Inflammatory macrophage (primary cell): ENCODE measurements around the gene RSPH6A.
"Not testable (repeated sequence)": the region's sequence is repeated elsewhere in the genome, so short reads cannot be mapped to it uniquely, and the experiment has no call there.

Experiments
- DNase-seq, 2 donors: peaks; one replicate each; pipeline ENCODE4 v3.0.0-alpha.2; 2020 to 2022

Gene RSPH6A

GRCh38 chr19:45800070-45800553 lies 15.0 kb downstream of the RSPH6A start:
- peak in 1 of 2 donors; percentile 34 for DNase-seq

DNA sequence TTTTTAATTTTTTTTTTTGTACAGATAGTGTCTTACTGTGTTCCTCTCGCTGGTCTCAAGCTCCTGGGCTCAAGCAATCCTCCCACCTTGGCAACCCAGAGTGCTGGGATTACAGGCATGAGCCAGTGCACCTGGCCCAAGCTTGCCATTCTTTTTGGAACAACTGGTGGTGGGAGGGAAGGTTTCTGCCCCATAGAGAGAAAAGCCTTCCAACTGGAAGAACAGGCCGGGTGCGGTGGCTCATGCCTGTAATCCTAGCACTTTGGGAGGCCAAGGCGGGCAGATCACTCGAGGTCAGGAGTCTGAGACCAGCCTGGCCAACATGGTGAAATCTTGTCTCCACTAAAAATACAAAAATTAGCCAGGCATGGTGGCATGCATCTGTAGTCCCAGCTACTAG lies 15.6 kb downstream of the RSPH6A start:
- not testable (repeated sequence) for DNase-seq

GRCh38 chr19:45798995-45799517 lies 16.1 kb downstream of the RSPH6A start:
- peak; percentile 42 to 44 for DNase-seq

DNA sequence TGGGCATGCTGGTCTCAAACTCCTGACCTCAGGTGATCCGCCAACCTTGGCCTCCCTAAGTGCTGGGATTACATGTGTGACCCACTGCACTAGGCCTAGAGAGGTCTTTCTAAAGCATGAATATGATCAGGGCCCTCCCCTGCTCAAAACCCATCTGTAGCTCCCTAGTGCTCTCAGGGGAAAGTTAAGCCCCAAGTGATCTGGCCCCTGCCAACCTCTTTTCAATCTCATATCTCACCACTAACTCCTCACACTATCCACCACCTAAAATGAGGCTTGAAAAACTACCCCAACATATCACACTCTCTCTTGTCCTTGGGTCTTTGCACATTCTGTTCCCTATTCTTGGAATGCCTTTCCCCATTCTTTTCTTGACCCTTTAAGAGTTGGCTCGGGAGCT lies 20.5 kb downstream of the RSPH6A start:
- DNase-seq = no peak

- peak; percentile 40 to 67 for DNase-seq
Observed at GRCh38 chr19:45793876-45794275, 21.2 kb downstream of the RSPH6A start.

DNA sequence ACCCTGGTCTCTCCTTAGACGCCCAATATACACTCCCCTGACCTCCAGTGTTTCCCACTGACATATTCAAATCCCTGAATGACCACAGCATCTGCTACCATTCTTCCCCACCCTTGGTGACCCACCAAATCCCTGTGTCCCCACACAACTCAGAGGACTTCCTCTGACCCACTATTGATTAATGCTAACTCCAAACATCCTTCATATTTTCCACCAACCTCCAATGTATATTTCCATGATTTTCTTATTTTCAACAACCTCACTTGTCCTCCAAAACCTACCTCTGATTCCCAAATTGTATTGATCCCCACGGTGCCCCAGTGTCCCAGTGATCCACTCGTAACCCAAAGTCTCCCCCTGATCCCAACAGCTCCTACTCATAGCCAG lies 21.9 kb downstream of the RSPH6A start:
- no peak for DNase-seq

DNA sequence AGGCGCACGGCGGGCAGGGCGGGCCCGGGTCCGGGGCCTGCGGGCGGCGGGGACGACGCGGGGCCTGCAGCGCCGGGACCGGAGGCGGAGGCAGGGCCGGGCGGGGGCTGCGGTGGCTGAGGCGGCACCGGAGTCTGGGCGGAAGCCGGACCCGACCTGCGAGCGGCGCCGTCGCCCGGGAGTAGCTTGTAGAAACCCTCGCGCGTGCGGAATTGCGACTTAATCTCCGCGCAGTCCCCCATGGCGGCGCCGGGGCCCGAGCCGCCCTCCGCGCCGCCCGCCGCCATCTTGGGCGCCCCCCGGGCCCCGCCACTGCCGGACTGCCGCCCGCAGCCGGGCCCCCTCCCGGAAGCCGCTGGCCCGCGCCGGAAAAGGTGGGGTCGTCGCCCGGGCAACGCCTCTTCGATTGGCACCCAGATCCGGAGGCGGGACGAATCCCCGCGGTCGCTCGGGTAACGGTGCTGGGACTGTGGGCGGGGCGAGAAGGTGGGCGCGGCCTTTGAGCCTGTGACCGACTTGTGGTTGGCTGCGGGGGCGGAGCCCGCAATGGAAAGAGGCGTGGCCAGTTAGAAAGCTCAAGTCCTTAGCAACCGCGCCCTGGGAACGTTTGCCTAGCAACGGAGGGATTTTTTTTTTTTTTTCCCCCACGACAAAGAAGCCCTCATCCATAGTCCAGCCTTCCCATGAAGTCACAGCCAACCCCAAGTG lies 22.5 kb downstream of the RSPH6A start, which contains the start of gene DMWD:
Gene DMWD, minus strand, starts transcription at position 376 of the 708 bp plus-strand sequence. Its CDS starts 89 bp downstream, at position 287.
- DNase-seq = peak; percentile 97 to 98

DNA sequence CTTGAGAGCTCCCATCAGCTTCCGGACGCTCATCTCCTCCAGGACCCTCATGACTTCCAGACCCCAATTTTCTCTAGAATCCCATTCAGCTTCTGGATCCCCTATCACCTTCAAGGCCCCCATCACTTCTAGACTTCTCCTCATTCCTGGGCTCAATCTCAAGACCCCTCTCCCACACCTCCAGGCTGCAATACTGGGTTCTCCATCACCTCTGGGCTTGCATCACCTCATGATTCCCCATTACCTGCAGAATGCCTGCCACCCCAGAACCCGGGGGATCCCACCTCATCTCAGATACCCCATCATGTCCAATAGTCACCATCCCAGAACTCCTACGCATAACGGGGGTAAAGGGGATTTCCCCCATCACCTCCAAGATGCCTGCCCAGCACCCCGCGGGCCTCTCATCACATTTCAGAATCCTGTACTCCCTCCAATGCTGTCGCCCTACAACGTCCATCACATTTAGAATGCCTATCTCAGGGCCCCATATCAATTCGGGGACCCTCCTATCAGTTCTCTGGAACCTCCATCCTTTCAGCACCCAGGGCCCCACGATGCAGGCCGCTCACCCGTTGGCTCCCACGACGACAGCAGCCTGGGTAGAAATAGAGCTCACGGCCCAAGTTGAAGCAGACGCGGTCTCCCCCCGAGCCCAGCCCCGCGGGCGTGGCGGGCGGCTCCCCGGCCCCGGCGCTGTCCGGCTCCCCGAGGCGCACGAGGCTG lies 23.2 kb downstream of the RSPH6A start:
- DNase-seq = no peak

GRCh38 chr19:45790942-45791341 lies 24.2 kb downstream of the RSPH6A start:
- peak; percentile 90 to 91 for DNase-seq

- no peak for DNase-seq
Observed at GRCh38 chr19:45789035-45789786, 25.9 kb downstream of the RSPH6A start.

DNA sequence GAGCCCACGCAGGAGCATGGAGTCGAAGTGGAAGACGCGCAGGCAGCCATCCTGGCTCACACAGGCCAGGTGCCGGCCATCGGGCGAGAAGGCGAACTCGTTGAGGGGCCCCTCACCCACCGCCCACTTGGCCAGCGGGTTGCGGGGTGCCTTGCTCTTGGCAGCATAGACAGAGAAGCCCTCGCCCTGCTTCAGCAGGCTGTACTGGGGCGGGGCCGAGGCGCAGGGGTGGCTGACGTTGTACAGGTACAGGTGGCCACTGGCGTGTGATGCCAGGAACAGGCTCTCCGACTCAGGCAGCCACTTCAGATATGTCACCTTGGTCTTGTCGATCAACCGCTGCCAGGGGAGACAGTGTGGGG lies 28.6 kb downstream of the RSPH6A start:
- DNase-seq = no peak

DNA sequence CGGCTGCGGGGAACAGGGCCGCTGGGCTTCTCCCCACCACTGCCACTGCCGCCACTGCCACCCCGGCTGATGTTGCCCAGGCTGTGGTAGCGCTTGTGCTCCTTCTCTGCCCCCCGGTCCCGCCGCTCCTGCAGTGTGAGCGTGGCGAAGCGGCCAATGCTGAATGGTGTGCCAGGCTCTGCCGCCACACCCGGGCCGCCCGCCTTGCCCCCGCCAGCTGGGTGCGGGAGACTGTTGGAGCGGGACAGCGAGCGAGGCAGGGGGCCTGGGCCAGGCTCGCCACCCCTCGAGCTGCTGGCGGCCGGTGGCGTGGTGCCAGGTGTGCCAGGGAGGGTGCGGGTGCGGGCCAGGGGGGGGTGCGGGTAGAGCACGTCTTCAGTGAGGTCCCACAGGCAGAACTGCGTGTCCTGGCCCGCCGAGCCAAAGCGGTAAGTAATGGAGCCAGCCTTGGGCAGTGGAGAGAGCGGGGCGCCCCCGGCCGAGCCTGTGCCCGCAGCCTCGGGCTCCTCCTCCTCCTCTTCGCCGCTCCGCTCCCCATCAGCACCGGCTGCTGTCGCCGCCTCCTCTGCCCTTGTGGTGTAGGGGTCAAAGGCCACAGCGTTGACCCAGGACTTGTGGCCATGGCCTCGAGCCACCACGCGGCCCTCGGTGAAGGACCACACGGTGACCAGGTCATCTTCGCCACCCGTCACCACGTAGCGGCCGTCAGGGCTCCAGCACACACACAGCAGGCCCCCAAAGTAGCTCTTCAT lies 29.2 kb downstream of the RSPH6A start:
- DNase-seq = no peak

DNA sequence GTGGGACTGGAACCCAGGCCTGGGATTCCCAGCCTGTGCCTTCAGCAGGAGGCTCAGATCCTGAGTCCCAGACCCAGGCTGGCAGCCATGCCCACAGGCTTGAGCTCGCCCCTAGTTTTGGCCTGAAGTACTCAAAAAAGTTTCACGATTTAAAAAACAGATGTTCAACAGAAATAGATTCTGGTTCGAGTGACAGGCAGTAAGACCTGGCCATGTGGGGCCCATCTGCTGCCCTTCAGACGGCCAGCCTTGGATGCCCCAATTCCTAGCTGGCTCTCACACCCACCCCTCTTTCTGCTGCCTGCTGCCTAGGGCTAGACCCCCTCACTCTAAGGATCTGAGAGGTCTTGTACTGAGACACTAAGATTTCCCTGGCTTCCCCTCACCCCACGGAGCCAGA lies 30.0 kb downstream of the RSPH6A start:
- no peak for DNase-seq

- no peak for DNase-seq
Observed at GRCh38 chr19:45784096-45784495, 31.0 kb downstream of the RSPH6A start.

GRCh38 chr19:45782820-45783785 lies 32.0 kb downstream of the RSPH6A start:
- DNase-seq = no peak

DNA sequence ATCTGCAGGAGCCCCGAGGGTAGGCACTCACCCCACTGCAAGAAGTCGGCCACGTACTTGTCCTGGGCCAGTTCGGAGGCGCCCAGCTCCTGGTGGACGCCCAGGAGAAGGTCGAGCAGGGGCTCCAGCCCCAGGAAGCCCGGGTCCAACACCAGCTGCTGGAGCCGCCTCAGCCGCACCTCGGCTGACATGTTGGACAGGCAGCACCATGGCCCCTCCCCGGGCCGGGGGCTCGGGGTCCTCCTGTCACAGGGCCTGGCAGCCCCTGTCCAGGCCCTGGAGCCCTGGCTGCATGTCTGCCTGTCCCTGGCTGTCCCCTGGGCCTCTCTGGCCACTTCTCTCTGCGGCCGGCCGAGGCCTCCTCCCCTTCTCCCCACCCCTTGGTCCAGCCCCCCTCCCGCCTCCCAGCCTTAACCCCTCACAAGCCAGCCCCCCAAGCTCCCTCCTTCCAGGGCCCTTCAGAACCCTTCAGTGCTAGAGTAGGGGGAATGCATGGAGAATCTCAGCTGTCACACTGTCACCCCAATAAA lies 32.9 kb downstream of the RSPH6A start, which contains the start of gene DMPK:
Gene DMPK, minus strand, starts transcription at position 329 of the 530 bp plus-strand sequence. Its CDS starts 138 bp downstream, at position 191.
- no peak for DNase-seq

- DNase-seq = peak in 1 of 2 donors; percentile 24
Observed at GRCh38 chr19:45781214-45782161, 33.6 kb downstream of the RSPH6A start.

- peak; percentile 48 to 54 for DNase-seq
Observed at GRCh38 chr19:45780448-45781213, 34.5 kb downstream of the RSPH6A start.

DNA sequence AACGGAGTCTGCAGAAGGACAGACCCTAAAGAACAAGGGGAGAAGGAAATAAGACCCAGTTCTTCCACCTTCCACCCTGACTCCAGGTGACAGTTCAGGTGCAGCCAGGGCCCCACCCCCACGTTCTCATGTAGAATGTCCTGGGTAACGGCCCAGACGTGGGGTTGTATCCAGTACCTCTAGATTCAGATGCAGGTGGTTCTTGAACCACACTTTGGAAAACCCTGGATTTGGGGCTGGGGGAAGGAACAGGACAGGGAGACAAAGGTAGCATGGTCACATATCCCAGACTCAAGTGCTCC lies 35.0 kb downstream of the RSPH6A start:
- no peak for DNase-seq
